Heart left ventricle (tissue), 16 donors: ENCODE data around the gene E2F3. TPM values are rescaled to one million over a fixed set of nuclear protein-coding genes. Genes with fewer than 3 reads are reported as not detected.

Experiments used
- ATAC-seq, 4 donors: fragments of 200-7000 bp; cut with Tn5 transposase; one replicate each; pipeline ENCODE4 v1.9.1; 2020 to 2022; ENCODE audit warnings: moderate library complexity in 4 of 4, mild to moderate bottlenecking in 3 of 4, moderate number of reproducible peaks in 1 of 4
- DNase-seq, 5 donors: peaks; one replicate each; pipeline ENCODE4 v3.0.0-alpha.2; 2020
- H3K27ac ChIP-seq, 12 donors: fragments of 200-600 bp; sonication (generic) in 4 of 12; one replicate each; pipeline versions ENCODE4 v1.5.0 to v1.8.0; 2016 to 2022; ENCODE audit warnings: mild to moderate bottlenecking in 2 of 12
- H3K27me3 ChIP-seq, 9 donors: fragments of 200-600 bp; sonication (generic) in 2 of 9; one replicate each; pipeline versions ENCODE4 v1.5.1 to v1.8.0; 2016 to 2022; ENCODE audit warnings: mild to moderate bottlenecking in 3 of 9
- H3K36me3 ChIP-seq, 9 donors: fragments of 200-600 bp; sonication (generic) in 2 of 9; one replicate each; pipeline versions ENCODE4 v1.5.0 to v1.8.0; 2018 to 2022; ENCODE audit warnings: mild to moderate bottlenecking in 2 of 9
- H3K4me1 ChIP-seq, 12 donors: fragments of 200-600 bp; sonication (generic) in 4 of 12; one replicate each; pipeline versions ENCODE4 v1.5.0 to v1.8.0; 2016 to 2022; ENCODE audit warnings: mild to moderate bottlenecking in 3 of 12
- H3K4me3 ChIP-seq, 12 donors: fragments of 200-600 bp; sonication (generic) in 4 of 12; one replicate each; pipeline versions ENCODE4 v1.5.0 to v1.8.0; 2017 to 2022; ENCODE audit warnings: mild to moderate bottlenecking in 9 of 12, moderate library complexity in 4 of 12
- H3K9me3 ChIP-seq, 12 donors: fragments of 200-600 bp; sonication (generic) in 4 of 12; one replicate each; pipeline versions ENCODE4 v1.5.0 to v1.8.0; 2016 to 2022; ENCODE audit warnings: mild to moderate bottlenecking in 1 of 12
- CTCF ChIP-seq, 12 donors: fragments of 200-600 bp; sonication (generic) in 4 of 12; IDR thresholded peaks; one replicate each; pipeline versions ENCODE4 v1.5.0 to v1.8.0; 2018 to 2022; ENCODE audit warnings: antibody characterized with exemption in 12 of 12, mild to moderate bottlenecking in 5 of 12
- POLR2A ChIP-seq, 2 donors: fragments of 450-650 bp; IDR thresholded peaks; one replicate each; pipeline ENCODE4 v1.6.1; 2017; ENCODE audit warnings: antibody characterized with exemption in 2 of 2, mild to moderate bottlenecking in 2 of 2, moderate library complexity in 2 of 2
- WGBS, 4 donors: extraction: QIAGEN DNeasy Blood & Tissue Kit in 2 of 4; methylation state at CpG; one replicate each; pipeline versions ENCODE4 v1.1.5 to v1.1.7; 2013 to 2018; 5-methylcytosine and 5-hydroxymethylcytosine counted together
- intact Hi-C, 10 donors: fragments of 100-400 bp; cut with DNase I; formaldehyde crosslinking; loops; one replicate each; pipeline versions ENCODE4 v1.11.1 to v1.14.2; 2022
- polyA plus RNA-seq, 2 donors: library from polyadenylated mRNA; stranded (reverse); fragments of 200-250 nt; gene quantifications; one replicate each; pipeline ENCODE4 v1.2.3, GENCODE V29; 2013
- total RNA-seq, 9 donors: library from RNA; depleted of rRNA in 2 of 9; stranded (reverse); fragments of >200 nt in 2 of 9; fragmentation: NEBNext Ultra II Directional in 3 of 9; extraction: Animal tissue kit (Norgen Biotek cat#: 25700) in 3 of 9; gene quantifications; one replicate each; pipeline versions ENCODE4 v1.1.0 to v1.2.4, GENCODE V29; 2016 to 2023
- donor health status: ischemic (EF 13 %, LVEDD 7.1; RV severe dilation, severe dysfunction).
- donor health status: healthy with polysubstance abuse.
- donor health status: DM: no; HTN: yes; CAD: no.
- donor health status: DM: no; HTN: no; CAD: no.
- donor health status: ischemic (EF 25% LVEDD 6.9; RV normal size, moderate dysfunction).
- donor health status: ischemic (EF 25% LVEDD 5.7; RV mildly dilated, moderate dysfunction).
- donor health status: healthy.
- donor health status: DM: yes; HTN: yes; CAD: no.
- donor health status: ischemic (EF 35%, LVEDD 5.7; RV mildly dilated, moderate dysfunction).
- donor health status: nonischemic (EF 11% LVEDD 7.7; RV severe dilation, severe dysfunction).
- donor health status: DM: yes; HTN: yes; CAD: no.
- donor health status: PGD.
- donor health status: ischemic (EF 29% LVEDD 5.4; RV normal size, mild dysfunction).
- donor health status: nonischemic (EF 23%, LVEDD 6.1; RV moderate dilation, normal function).

The E2F3 gene
- total and polyA plus RNA-seq, 11 donors, result 2.7 to 13.8 (median 6.7) TPM

DNA sequence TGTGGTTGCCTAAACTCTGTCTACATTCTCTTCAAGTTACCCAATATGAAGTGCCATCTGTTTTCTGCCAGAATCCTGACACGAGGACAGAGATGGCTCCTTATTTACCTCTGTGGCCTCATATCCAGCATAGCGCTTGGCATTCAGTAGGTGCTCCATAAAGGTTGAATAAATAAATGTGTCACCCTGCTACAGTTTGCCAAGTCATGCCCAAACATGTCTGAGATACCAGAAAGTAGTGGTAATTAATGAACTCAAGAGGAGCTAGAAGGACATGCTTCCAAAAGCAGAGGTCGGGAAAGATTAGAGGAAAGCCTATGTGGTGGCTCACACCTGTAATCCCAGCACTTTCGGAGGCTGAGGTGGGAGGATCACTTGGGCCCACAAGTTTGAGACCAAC is 30.9 kb upstream of the E2F3 start:
- intact Hi-C loops, result no loop called here
- ATAC-seq (no peak), DNase-seq (no peak)
- no peak overlapping the region for H3K27ac ChIP-seq
- no peaks in the 10 kb centered on the region for H3K9me3 ChIP-seq
- H3K27me3 ChIP-seq, result peaks cover 0 to 2% (median 0%) of the 10 kb centered on the region in 9 donors
- no peaks in the 10 kb centered on the region for H3K4me1 ChIP-seq
- H3K36me3 ChIP-seq, result no peaks in the 10 kb centered on the region
- H3K4me3 ChIP-seq, result no peak overlapping the region
- WGBS, 4 donors, result 90 to 95% (median 91%) methylated on average over 4 of the region's 4 CpGs
- TF ChIP-seq CTCF (IDR thresholded peaks at IDR 0.05) (no peak), POLR2A (IDR thresholded peaks at IDR 0.05) (no peak)

GRCh38 chr6:20375436-20375835 is 26.2 kb upstream of the E2F3 start:
- DNase-seq, result no peak
- Histone ChIP-seq H3K4me1 (no peaks in the 10 kb centered on the region), H3K36me3 (no peaks in the 10 kb centered on the region), H3K9me3 (no peaks in the 10 kb centered on the region), H3K27me3 (no peaks in the 10 kb centered on the region), H3K4me3 (no peak overlapping the region), H3K27ac (no peak overlapping the region)
- WGBS, 4 donors, result 81 to 89% (median 84%) methylated on average over 3 of the region's 3 CpGs
- TF ChIP-seq POLR2A (IDR thresholded peaks at IDR 0.05) (no peak), CTCF (IDR thresholded peaks at IDR 0.05) (no peak)
- ATAC-seq, result no peak
- intact Hi-C loops, result no loop called here

DNA sequence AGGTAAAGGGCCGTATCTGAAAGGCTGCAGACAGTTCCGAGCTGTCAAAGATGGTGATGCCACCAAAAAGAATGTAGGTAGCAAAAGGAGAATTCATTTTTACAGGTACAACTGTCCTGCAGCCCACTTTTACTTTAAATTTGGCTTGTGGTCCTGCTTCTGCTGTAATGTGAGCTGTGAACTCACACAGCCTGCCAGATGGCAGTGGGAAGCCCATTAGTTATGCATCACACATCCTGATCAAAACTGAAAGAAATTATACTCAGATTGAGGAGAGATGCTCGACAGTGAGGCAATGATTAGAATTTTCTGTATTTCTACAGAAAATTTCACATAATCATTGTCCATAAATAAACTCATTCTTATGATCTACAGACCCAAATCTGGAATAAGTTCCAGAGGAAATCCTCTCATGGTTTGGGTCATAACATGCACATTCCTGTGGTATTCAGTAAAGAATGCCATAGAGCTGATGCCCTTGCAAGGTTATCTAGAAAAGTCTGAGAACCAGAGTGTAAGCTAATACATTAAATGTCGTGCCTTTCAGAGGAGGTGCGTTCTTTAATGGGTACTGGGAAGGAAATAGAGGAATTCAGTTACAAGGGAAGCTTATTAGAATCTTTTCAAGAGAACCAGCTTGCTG is 23.9 kb upstream of the E2F3 start:
- TF ChIP-seq CTCF (IDR thresholded peaks at IDR 0.05) (no peak), POLR2A (IDR thresholded peaks at IDR 0.05) (no peak)
- Histone ChIP-seq H3K36me3 (no peaks in the 10 kb centered on the region), H3K4me1 (no peaks in the 10 kb centered on the region), H3K9me3 (no peaks in the 10 kb centered on the region), H3K27me3 (no peaks in the 10 kb centered on the region), H3K27ac (no peak overlapping the region), H3K4me3 (no peak overlapping the region)
- intact Hi-C loops, result no loop called here
- WGBS, 4 donors, result 45 to 53% (median 46%) methylated on average over 5 of the region's 5 CpGs
- DNase-seq, result no peak
- no peak for ATAC-seq

- Histone ChIP-seq H3K36me3 (no peaks in the 10 kb centered on the region), H3K27me3 (no peaks in the 10 kb centered on the region), H3K27ac (no peak overlapping the region), H3K4me1 (no peaks in the 10 kb centered on the region), H3K4me3 (no peak overlapping the region), H3K9me3 (no peaks in the 10 kb centered on the region)
- TF ChIP-seq POLR2A (IDR thresholded peaks at IDR 0.05) (no peak), CTCF (IDR thresholded peaks at IDR 0.05) (no peak)
- ATAC-seq (no peak), DNase-seq (no peak)
- intact Hi-C loops, result no loop called here
- WGBS, 4 donors, result 86 to 95% (median 91%) methylated on average over 1 of the region's 1 CpG
Measured at GRCh38 chr6:20379231-20379630, 22.4 kb upstream of the E2F3 start.
